ENCODE data around the gene RPS6KA3. TPM values are rescaled to one million over a fixed set of nuclear protein-coding genes. Genes with fewer than 3 reads are reported as not detected.

The RPS6KA3 gene
- total RNA-seq, 1 experiment from 2014 or later = 14.6 TPM

DNA sequence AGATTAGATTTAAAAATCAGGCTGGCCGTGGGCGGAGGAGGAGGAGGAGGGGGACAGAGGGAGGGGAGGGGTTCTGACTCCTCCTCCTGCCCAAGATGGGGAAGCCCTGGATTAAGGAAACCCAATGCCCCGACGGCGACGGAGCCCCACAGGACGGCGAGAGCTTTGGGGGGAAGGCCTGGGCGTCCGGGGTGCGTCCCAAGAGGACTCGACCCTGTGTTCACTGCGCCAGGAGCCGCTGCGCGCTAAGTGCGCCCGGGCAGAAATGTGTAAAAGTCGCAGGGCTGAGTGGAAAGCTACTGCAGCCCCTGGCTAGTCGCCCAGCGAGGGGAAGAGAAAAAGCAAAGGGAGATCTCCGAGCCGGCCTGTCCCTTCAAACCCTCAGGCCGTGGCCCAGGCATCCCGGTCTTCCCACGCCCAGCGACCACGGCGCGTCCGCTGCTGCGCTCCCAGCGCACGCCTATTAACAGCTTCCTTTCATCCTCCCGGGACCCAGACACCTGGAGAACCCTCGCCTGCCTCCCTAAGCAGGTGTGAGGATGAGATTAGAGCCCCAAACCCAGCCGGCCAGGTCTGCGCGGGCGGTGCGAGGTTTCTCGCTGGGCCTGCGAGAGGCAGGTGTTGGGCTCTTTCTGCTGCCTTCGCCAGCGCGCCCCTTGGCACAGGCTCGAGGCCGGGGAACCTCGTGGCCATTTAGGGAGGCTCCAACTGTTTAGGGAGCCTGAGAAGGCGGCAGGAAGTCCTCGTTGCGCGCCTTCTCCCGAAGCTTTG, 1.4 kb upstream of the RPS6KA3 start:
- ChIA-PET POLR2A (interaction anchor here (0.5 to 1.1 kb wide), 3 partner anchors 92 to 151 kb away, joined by 3 to 4 read pairs (median 3); no protein-coding TSS in a partner anchor), CTCF (interaction anchor here (0.5 to 1.4 kb wide), 2 partner anchors 15 kb away, joined by 4 to 5 read pairs; no protein-coding TSS in a partner anchor)
- Mint-ChIP-seq H3K9me3 (no peaks in the 10 kb centered on the region), H3K36me3 (no peaks in the 10 kb centered on the region), H3K27ac (no peak overlapping the region), H3K4me1 (peaks cover 18% of the 10 kb centered on the region), H3K27me3 (ENCODE audit: low read depth) (peaks cover 40% of the 10 kb centered on the region), H3K4me3 (peak overlapping the region; percentile 77)
- DNase-seq (ENCODE audit: low spot score) (peak; percentile 59), ATAC-seq (peak; percentile 14)
- peak; percentile 38; the same call in 1 of the 2 replicates for TF ChIP-seq FOXK1 (CRISPR knock-in tag; IDR thresholded peaks at IDR 0.05)
- TF ChIP-seq SP1 (CRISPR knock-in tag; conservative IDR thresholded peaks at IDR 0.05) = no peak
- 0 out of 2 replicates have a peak, but pooled peaks have one; percentile 44 for TF ChIP-seq TP53 (CRISPR knock-in tag; IDR thresholded peaks at IDR 0.05)
- TF ChIP-seq, protein P1, sequence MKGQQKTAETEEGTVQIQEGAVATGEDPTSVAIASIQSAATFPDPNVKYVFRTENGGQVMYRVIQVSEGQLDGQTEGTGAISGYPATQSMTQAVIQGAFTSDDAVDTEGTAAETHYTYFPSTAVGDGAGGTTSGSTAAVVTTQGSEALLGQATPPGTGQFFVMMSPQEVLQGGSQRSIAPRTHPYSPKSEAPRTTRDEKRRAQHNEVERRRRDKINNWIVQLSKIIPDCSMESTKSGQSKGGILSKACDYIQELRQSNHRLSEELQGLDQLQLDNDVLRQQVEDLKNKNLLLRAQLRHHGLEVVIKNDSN (CRISPR knock-in tag; IDR thresholded peaks at IDR 0.05) = no peak
- TF ChIP-seq, protein P2, sequence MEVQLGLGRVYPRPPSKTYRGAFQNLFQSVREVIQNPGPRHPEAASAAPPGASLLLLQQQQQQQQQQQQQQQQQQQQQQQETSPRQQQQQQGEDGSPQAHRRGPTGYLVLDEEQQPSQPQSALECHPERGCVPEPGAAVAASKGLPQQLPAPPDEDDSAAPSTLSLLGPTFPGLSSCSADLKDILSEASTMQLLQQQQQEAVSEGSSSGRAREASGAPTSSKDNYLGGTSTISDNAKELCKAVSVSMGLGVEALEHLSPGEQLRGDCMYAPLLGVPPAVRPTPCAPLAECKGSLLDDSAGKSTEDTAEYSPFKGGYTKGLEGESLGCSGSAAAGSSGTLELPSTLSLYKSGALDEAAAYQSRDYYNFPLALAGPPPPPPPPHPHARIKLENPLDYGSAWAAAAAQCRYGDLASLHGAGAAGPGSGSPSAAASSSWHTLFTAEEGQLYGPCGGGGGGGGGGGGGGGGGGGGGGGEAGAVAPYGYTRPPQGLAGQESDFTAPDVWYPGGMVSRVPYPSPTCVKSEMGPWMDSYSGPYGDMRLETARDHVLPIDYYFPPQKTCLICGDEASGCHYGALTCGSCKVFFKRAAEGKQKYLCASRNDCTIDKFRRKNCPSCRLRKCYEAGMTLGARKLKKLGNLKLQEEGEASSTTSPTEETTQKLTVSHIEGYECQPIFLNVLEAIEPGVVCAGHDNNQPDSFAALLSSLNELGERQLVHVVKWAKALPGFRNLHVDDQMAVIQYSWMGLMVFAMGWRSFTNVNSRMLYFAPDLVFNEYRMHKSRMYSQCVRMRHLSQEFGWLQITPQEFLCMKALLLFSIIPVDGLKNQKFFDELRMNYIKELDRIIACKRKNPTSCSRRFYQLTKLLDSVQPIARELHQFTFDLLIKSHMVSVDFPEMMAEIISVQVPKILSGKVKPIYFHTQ (CRISPR knock-in tag; IDR thresholded peaks at IDR 0.05) = no peak
- 0 out of 2 replicates have a peak, but pooled peaks have one; percentile 36 for TF ChIP-seq ESRRA (CRISPR knock-in tag; IDR thresholded peaks at IDR 0.05; ENCODE audit: borderline replicate concordance)
- no peak for TF ChIP-seq GRHL2 (CRISPR knock-in tag; IDR thresholded peaks at IDR 0.05; ENCODE audit: insufficient replicate concordance, severe bottlenecking)
- 0 out of 2 replicates have a peak, but pooled peaks have one; percentile 35 for TF ChIP-seq SMAD3 (CRISPR knock-in tag; IDR thresholded peaks at IDR 0.05; ENCODE audit: borderline replicate concordance)
- TF ChIP-seq, protein P3, sequence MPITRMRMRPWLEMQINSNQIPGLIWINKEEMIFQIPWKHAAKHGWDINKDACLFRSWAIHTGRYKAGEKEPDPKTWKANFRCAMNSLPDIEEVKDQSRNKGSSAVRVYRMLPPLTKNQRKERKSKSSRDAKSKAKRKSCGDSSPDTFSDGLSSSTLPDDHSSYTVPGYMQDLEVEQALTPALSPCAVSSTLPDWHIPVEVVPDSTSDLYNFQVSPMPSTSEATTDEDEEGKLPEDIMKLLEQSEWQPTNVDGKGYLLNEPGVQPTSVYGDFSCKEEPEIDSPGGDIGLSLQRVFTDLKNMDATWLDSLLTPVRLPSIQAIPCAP (CRISPR knock-in tag; IDR thresholded peaks at IDR 0.05) = 0 out of 2 replicates have a peak, but pooled peaks have one; percentile 38
- TF ChIP-seq GTF2I (CRISPR knock-in tag; conservative IDR thresholded peaks at IDR 0.05) = no peak
- no peak for TF ChIP-seq MXD4 (CRISPR knock-in tag; IDR thresholded peaks at IDR 0.05; ENCODE audit: borderline replicate concordance)
- TF ChIP-seq, protein P4, sequence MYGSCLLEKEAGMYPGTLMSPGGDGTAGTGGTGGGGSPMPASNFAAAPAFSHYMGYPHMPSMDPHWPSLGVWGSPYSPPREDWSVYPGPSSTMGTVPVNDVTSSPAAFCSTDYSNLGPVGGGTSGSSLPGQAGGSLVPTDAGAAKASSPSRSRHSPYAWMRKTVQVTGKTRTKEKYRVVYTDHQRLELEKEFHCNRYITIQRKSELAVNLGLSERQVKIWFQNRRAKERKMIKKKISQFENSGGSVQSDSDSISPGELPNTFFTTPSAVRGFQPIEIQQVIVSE (CRISPR knock-in tag; IDR thresholded peaks at IDR 0.05; ENCODE audit: borderline replicate concordance) = no peak
- TF ChIP-seq, protein P5, sequence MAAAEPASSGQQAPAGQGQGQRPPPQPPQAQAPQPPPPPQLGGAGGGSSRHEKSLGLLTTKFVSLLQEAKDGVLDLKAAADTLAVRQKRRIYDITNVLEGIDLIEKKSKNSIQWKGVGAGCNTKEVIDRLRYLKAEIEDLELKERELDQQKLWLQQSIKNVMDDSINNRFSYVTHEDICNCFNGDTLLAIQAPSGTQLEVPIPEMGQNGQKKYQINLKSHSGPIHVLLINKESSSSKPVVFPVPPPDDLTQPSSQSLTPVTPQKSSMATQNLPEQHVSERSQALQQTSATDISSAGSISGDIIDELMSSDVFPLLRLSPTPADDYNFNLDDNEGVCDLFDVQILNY (CRISPR knock-in tag; IDR thresholded peaks at IDR 0.05) = no peak
- 0 out of 2 replicates have a peak, but pooled peaks have one; percentile 36 for TF ChIP-seq ZBTB21 (CRISPR knock-in tag; IDR thresholded peaks at IDR 0.05; ENCODE audit: borderline replicate concordance)
- TF ChIP-seq, protein P6, sequence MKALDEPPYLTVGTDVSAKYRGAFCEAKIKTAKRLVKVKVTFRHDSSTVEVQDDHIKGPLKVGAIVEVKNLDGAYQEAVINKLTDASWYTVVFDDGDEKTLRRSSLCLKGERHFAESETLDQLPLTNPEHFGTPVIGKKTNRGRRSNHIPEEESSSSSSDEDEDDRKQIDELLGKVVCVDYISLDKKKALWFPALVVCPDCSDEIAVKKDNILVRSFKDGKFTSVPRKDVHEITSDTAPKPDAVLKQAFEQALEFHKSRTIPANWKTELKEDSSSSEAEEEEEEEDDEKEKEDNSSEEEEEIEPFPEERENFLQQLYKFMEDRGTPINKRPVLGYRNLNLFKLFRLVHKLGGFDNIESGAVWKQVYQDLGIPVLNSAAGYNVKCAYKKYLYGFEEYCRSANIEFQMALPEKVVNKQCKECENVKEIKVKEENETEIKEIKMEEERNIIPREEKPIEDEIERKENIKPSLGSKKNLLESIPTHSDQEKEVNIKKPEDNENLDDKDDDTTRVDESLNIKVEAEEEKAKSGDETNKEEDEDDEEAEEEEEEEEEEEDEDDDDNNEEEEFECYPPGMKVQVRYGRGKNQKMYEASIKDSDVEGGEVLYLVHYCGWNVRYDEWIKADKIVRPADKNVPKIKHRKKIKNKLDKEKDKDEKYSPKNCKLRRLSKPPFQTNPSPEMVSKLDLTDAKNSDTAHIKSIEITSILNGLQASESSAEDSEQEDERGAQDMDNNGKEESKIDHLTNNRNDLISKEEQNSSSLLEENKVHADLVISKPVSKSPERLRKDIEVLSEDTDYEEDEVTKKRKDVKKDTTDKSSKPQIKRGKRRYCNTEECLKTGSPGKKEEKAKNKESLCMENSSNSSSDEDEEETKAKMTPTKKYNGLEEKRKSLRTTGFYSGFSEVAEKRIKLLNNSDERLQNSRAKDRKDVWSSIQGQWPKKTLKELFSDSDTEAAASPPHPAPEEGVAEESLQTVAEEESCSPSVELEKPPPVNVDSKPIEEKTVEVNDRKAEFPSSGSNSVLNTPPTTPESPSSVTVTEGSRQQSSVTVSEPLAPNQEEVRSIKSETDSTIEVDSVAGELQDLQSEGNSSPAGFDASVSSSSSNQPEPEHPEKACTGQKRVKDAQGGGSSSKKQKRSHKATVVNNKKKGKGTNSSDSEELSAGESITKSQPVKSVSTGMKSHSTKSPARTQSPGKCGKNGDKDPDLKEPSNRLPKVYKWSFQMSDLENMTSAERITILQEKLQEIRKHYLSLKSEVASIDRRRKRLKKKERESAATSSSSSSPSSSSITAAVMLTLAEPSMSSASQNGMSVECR (CRISPR knock-in tag; IDR thresholded peaks at IDR 0.05; ENCODE audit: borderline replicate concordance) = peak; percentile 63
- TF ChIP-seq, protein P7, sequence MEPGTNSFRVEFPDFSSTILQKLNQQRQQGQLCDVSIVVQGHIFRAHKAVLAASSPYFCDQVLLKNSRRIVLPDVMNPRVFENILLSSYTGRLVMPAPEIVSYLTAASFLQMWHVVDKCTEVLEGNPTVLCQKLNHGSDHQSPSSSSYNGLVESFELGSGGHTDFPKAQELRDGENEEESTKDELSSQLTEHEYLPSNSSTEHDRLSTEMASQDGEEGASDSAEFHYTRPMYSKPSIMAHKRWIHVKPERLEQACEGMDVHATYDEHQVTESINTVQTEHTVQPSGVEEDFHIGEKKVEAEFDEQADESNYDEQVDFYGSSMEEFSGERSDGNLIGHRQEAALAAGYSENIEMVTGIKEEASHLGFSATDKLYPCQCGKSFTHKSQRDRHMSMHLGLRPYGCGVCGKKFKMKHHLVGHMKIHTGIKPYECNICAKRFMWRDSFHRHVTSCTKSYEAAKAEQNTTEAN (CRISPR knock-in tag; IDR thresholded peaks at IDR 0.05) = 0 out of 2 replicates have a peak, but pooled peaks have one; percentile 35
- 0 out of 2 replicates have a peak, but pooled peaks have one; percentile 32 for TF ChIP-seq RELA (CRISPR knock-in tag; IDR thresholded peaks at IDR 0.05; ENCODE audit: borderline replicate concordance)
- no peak for TF ChIP-seq TCF7 (CRISPR knock-in tag; IDR thresholded peaks at IDR 0.05; ENCODE audit: low read depth)
- peak; percentile 31; the same call in 1 of the 2 replicates for TF ChIP-seq FOXP1 (CRISPR knock-in tag; IDR thresholded peaks at IDR 0.05; ENCODE audit: borderline replicate concordance)
- TF ChIP-seq, protein P8, sequence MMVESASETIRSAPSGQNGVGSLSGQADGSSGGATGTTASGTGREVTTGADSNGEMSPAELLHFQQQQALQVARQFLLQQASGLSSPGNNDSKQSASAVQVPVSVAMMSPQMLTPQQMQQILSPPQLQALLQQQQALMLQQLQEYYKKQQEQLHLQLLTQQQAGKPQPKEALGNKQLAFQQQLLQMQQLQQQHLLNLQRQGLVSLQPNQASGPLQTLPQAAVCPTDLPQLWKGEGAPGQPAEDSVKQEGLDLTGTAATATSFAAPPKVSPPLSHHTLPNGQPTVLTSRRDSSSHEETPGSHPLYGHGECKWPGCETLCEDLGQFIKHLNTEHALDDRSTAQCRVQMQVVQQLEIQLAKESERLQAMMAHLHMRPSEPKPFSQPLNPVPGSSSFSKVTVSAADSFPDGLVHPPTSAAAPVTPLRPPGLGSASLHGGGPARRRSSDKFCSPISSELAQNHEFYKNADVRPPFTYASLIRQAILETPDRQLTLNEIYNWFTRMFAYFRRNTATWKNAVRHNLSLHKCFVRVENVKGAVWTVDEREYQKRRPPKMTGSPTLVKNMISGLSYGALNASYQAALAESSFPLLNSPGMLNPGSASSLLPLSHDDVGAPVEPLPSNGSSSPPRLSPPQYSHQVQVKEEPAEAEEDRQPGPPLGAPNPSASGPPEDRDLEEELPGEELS (CRISPR knock-in tag; IDR thresholded peaks at IDR 0.05) = 0 out of 2 replicates have a peak, but pooled peaks have one; percentile 42
- TF ChIP-seq ZNF121 (CRISPR knock-in tag; IDR thresholded peaks at IDR 0.05) = peak; percentile 54; the same call in 1 of the 2 replicates
